ENCODE results near the gene ITPRID1. TPM values are rescaled to one million over a fixed set of nuclear protein-coding genes. Genes with fewer than 3 reads are reported as not detected.

The ITPRID1 gene
- total RNA-seq, 1 experiment from 2014 or later = not detected

- ChIA-PET CTCF (no interaction called here), POLR2A (no interaction called here), RAD21 (ENCODE audit: low non-redundant PET in 1 of 2, low total read pairs in 2 of 2, uncharacterized antibody in 2 of 2, unreplicated experiment in 2 of 2) (no interaction called here)
- DNase-seq (ENCODE audit: low read depth, low spot score) = no peak
- Histone ChIP-seq H3K4me3 (replicated peaks in 1 of 2; ENCODE audit: low read depth in 1 of 2, low read length in 2 of 2) (no peak overlapping the region), H3K4me1 (ENCODE audit: control insufficient read depth in 1 of 2, insufficient read depth in 2 of 2, low read length in 2 of 2) (no peaks in the 10 kb centered on the region), H3K27ac (ENCODE audit: low read depth, low read length) (no peak overlapping the region), H3K9ac (ENCODE audit: low read length) (no peak overlapping the region), H3K9me3 (ENCODE audit: control insufficient read depth in 1 of 2, insufficient read depth in 1 of 2, low read depth in 1 of 2, low read length in 2 of 2) (no peaks in the 10 kb centered on the region), H3K4me2 (ENCODE audit: low read length) (no peak overlapping the region), H3K27me3 (ENCODE audit: insufficient read depth, low read length) (peaks cover 7% of the 10 kb centered on the region; the same call in 1 of the 2 replicates), H3K9me2 (ENCODE audit: insufficient read depth) (no peaks in the 10 kb centered on the region), H4K20me1 (ENCODE audit: insufficient read depth) (no peaks in the 10 kb centered on the region), H3K36me3 (ENCODE audit: control insufficient read depth in 1 of 2, insufficient read depth in 2 of 2, low read length in 2 of 2) (no peaks in the 10 kb centered on the region), H2AFZ (ENCODE audit: low read depth, low read length, poor library complexity, severe bottlenecking) (no peak overlapping the region), H3K79me2 (ENCODE audit: insufficient read depth, low read length) (no peaks in the 10 kb centered on the region)
- BruUV-seq (replicated peaks) = no TSS peak
- TF ChIP-seq CTCF (IDR thresholded peaks at IDR 0.05 in 2 of 3, conservative IDR thresholded peaks at IDR 0.05 in 1 of 3; ENCODE audit: borderline replicate concordance in 1 of 3, insufficient read depth in 1 of 3, low read depth in 2 of 3, low read length in 2 of 3) = no peak
- no peak for ATAC-seq
- intact Hi-C loops (cut with micrococcal nuclease) = no loop called here
Observed at GRCh38 chr7:31497516-31497915, 16.4 kb upstream of the ITPRID1 start.

- no TSS peak for BruUV-seq (replicated peaks)
- ChIA-PET CTCF (no interaction called here), RAD21 (ENCODE audit: low non-redundant PET in 1 of 2, low total read pairs in 2 of 2, uncharacterized antibody in 2 of 2, unreplicated experiment in 2 of 2) (no interaction called here), POLR2A (no interaction called here)
- Histone ChIP-seq H3K27me3 (ENCODE audit: insufficient read depth, low read length) (peaks cover 7% of the 10 kb centered on the region; the same call in 1 of the 2 replicates), H3K79me2 (ENCODE audit: insufficient read depth, low read length) (no peaks in the 10 kb centered on the region), H3K9me3 (ENCODE audit: control insufficient read depth in 1 of 2, insufficient read depth in 1 of 2, low read depth in 1 of 2, low read length in 2 of 2) (no peaks in the 10 kb centered on the region), H3K4me1 (ENCODE audit: control insufficient read depth in 1 of 2, insufficient read depth in 2 of 2, low read length in 2 of 2) (no peaks in the 10 kb centered on the region), H3K9ac (ENCODE audit: low read length) (no peak overlapping the region), H3K36me3 (ENCODE audit: control insufficient read depth in 1 of 2, insufficient read depth in 2 of 2, low read length in 2 of 2) (no peaks in the 10 kb centered on the region), H4K20me1 (ENCODE audit: insufficient read depth) (no peaks in the 10 kb centered on the region), H3K9me2 (ENCODE audit: insufficient read depth) (no peaks in the 10 kb centered on the region), H2AFZ (ENCODE audit: low read depth, low read length, poor library complexity, severe bottlenecking) (no peak overlapping the region), H3K27ac (ENCODE audit: low read depth, low read length) (no peak overlapping the region), H3K4me3 (replicated peaks in 1 of 2; ENCODE audit: low read depth in 1 of 2, low read length in 2 of 2) (no peak overlapping the region), H3K4me2 (ENCODE audit: low read length) (no peak overlapping the region)
- intact Hi-C loops (cut with micrococcal nuclease) = no loop called here
- no peak for DNase-seq (ENCODE audit: low read depth, low spot score)
- ATAC-seq = no peak
- TF ChIP-seq YY1 (IDR thresholded peaks at IDR 0.05; ENCODE audit: extremely low read depth, insufficient replicate concordance, low read depth, low read length) = no peak
- TF ChIP-seq RAD21 (IDR thresholded peaks at IDR 0.05; ENCODE audit: low read depth) = no peak
- TF ChIP-seq, protein P1, sequence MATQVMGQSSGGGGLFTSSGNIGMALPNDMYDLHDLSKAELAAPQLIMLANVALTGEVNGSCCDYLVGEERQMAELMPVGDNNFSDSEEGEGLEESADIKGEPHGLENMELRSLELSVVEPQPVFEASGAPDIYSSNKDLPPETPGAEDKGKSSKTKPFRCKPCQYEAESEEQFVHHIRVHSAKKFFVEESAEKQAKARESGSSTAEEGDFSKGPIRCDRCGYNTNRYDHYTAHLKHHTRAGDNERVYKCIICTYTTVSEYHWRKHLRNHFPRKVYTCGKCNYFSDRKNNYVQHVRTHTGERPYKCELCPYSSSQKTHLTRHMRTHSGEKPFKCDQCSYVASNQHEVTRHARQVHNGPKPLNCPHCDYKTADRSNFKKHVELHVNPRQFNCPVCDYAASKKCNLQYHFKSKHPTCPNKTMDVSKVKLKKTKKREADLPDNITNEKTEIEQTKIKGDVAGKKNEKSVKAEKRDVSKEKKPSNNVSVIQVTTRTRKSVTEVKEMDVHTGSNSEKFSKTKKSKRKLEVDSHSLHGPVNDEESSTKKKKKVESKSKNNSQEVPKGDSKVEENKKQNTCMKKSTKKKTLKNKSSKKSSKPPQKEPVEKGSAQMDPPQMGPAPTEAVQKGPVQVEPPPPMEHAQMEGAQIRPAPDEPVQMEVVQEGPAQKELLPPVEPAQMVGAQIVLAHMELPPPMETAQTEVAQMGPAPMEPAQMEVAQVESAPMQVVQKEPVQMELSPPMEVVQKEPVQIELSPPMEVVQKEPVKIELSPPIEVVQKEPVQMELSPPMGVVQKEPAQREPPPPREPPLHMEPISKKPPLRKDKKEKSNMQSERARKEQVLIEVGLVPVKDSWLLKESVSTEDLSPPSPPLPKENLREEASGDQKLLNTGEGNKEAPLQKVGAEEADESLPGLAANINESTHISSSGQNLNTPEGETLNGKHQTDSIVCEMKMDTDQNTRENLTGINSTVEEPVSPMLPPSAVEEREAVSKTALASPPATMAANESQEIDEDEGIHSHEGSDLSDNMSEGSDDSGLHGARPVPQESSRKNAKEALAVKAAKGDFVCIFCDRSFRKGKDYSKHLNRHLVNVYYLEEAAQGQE (IDR thresholded peaks at IDR 0.05; ENCODE audit: low read depth) = no peak
- no peak for TF ChIP-seq TCF7L2 (IDR thresholded peaks at IDR 0.05; ENCODE audit: borderline replicate concordance, extremely low read depth, insufficient read depth, insufficient read length)
- no peak for TF ChIP-seq SRF (IDR thresholded peaks at IDR 0.05; ENCODE audit: low read depth)
- TF ChIP-seq CEBPB (IDR thresholded peaks at IDR 0.05; ENCODE audit: low read depth) = no peak
- TF ChIP-seq SIN3A (IDR thresholded peaks at IDR 0.05; ENCODE audit: low read depth) = no peak
- no peak for TF ChIP-seq ZBTB33 (IDR thresholded peaks at IDR 0.05; ENCODE audit: extremely low read depth, insufficient replicate concordance, low read length)
- no peak for TF ChIP-seq ZFX (IDR thresholded peaks at IDR 0.05)
- no peak for TF ChIP-seq EZH2 (IDR thresholded peaks at IDR 0.05)
- no peak for TF ChIP-seq SP1 (IDR thresholded peaks at IDR 0.05; ENCODE audit: low read depth)
- no peak for TF ChIP-seq EZH2phosphoT487 (IDR thresholded peaks at IDR 0.05; ENCODE audit: borderline replicate concordance)
- no peak for TF ChIP-seq FOSL1 (IDR thresholded peaks at IDR 0.05; ENCODE audit: low read depth)
Observed at GRCh38 chr7:31500656-31501055, 13.2 kb upstream of the ITPRID1 start.

Data from HCT116 (cell line).